Bronchial epithelial cell (primary cell): ENCODE data around the gene KLF7. TPM values are rescaled to one million over a fixed set of nuclear protein-coding genes. Genes with fewer than 3 reads are reported as not detected.

Experiments used
- DNase-seq: peaks from one replicate; pipeline ENCODE4 v3.0.0-alpha.2; 2010; ENCODE audit warnings: low read depth
- FAIRE-seq: peaks from 2 replicates; lab custom pipeline; 2011; peaks lifted over from hg19 to GRCh38; lab: Jason Lieb, UNC
- H3K27me3 ChIP-seq: 2 replicates; pipeline ENCODE4 v1.5.1; 2011; ENCODE audit warnings: low read length; ENCODE audit not compliant: control insufficient read depth, insufficient read depth
- H3K36me3 ChIP-seq: 2 replicates; pipeline ENCODE4 v1.5.1; 2011; ENCODE audit warnings: low read length; ENCODE audit not compliant: control insufficient read depth, insufficient read depth
- H3K4me3 ChIP-seq: 2 replicates; pipeline ENCODE4 v1.5.1; 2011; ENCODE audit warnings: mild to moderate bottlenecking, low read depth, low read length, control low read depth
- total RNA-seq: library from RNA; depleted of rRNA; stranded (reverse); fragments of >200 nt; gene quantifications from 2 replicates; pipeline ENCODE4 v1.2.1, GENCODE V29; 2014
- TF ChIP-seq, protein P1 (sequence below): IDR thresholded peaks from 2 replicates; pipeline ENCODE4 v1.5.1; 2011; ENCODE audit warnings: mild to moderate bottlenecking, moderate library complexity, low read length, control low read depth, inconsistent platforms; ENCODE audit not compliant: insufficient read depth, severe bottlenecking

KLF7 gene
- total RNA-seq, 1 donor from 2014 or later = 40.5 TPM

DNA sequence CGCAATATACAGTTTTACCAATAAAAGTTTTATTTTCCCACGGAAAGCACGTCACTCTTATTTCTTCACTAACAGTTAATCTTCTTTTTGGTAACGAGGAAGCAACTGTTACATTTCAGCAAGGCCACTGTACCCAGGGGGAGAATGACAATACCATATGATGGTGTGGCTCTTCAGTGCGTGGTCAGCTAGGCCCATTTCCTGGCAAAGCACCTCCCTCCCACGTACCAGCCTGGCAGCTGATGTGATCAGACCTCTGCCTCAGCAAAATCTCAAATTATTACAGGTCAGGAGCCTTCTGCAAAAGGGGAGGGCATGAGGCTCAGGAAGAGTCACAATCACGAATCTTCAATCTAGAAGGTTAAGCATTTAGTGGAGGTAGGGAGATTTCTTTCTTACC, 55.4 kb downstream of the KLF7 start:
- H3K36me3 ChIP-seq = peaks cover 35% of the 10 kb centered on the region
- TF ChIP-seq, protein P1, sequence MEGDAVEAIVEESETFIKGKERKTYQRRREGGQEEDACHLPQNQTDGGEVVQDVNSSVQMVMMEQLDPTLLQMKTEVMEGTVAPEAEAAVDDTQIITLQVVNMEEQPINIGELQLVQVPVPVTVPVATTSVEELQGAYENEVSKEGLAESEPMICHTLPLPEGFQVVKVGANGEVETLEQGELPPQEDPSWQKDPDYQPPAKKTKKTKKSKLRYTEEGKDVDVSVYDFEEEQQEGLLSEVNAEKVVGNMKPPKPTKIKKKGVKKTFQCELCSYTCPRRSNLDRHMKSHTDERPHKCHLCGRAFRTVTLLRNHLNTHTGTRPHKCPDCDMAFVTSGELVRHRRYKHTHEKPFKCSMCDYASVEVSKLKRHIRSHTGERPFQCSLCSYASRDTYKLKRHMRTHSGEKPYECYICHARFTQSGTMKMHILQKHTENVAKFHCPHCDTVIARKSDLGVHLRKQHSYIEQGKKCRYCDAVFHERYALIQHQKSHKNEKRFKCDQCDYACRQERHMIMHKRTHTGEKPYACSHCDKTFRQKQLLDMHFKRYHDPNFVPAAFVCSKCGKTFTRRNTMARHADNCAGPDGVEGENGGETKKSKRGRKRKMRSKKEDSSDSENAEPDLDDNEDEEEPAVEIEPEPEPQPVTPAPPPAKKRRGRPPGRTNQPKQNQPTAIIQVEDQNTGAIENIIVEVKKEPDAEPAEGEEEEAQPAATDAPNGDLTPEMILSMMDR = no peak
- no peak overlapping the region for H3K4me3 ChIP-seq
- FAIRE-seq = no peak
- DNase-seq = no peak
- no peaks in the 10 kb centered on the region for H3K27me3 ChIP-seq

- peak; percentile 7 for FAIRE-seq
- Histone ChIP-seq H3K27me3 (no peaks in the 10 kb centered on the region), H3K4me3 (no peak overlapping the region), H3K36me3 (peaks cover 35% of the 10 kb centered on the region)
- TF ChIP-seq, protein P1 = no peak
- no peak for DNase-seq
These were observed 56.0 kb downstream of the KLF7 start for GRCh38 chr2:207109768-207110167.

- DNase-seq = no peak
- TF ChIP-seq, protein P1 = no peak
- no peak for FAIRE-seq
- Histone ChIP-seq H3K4me3 (no peak overlapping the region), H3K36me3 (peaks cover 35% of the 10 kb centered on the region), H3K27me3 (no peaks in the 10 kb centered on the region)
These were observed 57.3 kb downstream of the KLF7 start for GRCh38 chr2:207108440-207108839.

- no peak for FAIRE-seq
- TF ChIP-seq, protein P1 = no peak
These were observed 58.2 kb downstream of the KLF7 start for GRCh38 chr2:207107551-207107950.

GRCh38 chr2:207107131-207107530, 58.6 kb downstream of the KLF7 start:
- FAIRE-seq = no peak
- H3K36me3 ChIP-seq = peaks cover 37% of the 10 kb centered on the region
- DNase-seq = no peak
- TF ChIP-seq, protein P1 = no peak
- H3K27me3 ChIP-seq = no peaks in the 10 kb centered on the region
- no peak overlapping the region for H3K4me3 ChIP-seq

More at GRCh38 chr2:207107551-207107950, 58.2 kb downstream of the KLF7 start:
- Histone ChIP-seq H3K36me3 (peaks cover 36% of the 10 kb centered on the region), H3K4me3 (no peak overlapping the region), H3K27me3 (no peaks in the 10 kb centered on the region)
- DNase-seq = no peak

DNA sequence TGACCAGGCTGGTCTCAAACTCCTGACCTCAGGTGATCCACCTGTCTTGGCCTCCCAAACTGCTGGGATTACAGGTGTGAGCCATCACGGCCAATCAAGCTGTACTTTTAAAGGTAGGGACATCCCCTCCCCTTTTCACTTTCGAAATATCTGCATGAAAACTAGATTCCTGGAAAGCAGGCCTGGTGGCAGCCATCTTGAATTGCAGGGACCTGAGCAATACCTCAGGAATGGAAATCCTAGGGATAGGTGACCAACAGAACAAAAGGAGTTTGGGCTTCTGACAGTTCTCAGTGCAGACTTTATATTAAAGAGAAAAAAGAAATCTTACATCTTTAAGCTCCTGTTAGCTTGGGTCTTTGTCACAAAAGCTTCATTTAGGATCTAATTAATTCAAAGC, 62.6 kb downstream of the KLF7 start:
- TF ChIP-seq, protein P1 = no peak
- Histone ChIP-seq H3K27me3 (no peaks in the 10 kb centered on the region), H3K36me3 (peaks cover 28% of the 10 kb centered on the region), H3K4me3 (no peak overlapping the region)
- FAIRE-seq (no peak), DNase-seq (no peak)
